GM19438 (cell line): Measurements from ENCODE around the gene EIF1.
"Not testable (repeated sequence)": the region's sequence is repeated elsewhere in the genome, so short reads cannot be mapped to it uniquely, and the experiment has no call there.

Experiments
- ATAC-seq: cut with Tn5 transposase; IDR thresholded peaks from one replicate; pipeline ENCODE4 v1.9.1; 2021; ENCODE audit warnings: low read depth; ENCODE audit not compliant: unreplicated experiment

EIF1 gene

GRCh38 chr17:41695134-41695661 is 6.5 kb downstream of the EIF1 start:
- ATAC-seq, result no peak

- no peak for ATAC-seq
Observed at GRCh38 chr17:41695954-41696757, 7.5 kb downstream of the EIF1 start.

GRCh38 chr17:41697122-41697962 is 8.7 kb downstream of the EIF1 start:
- ATAC-seq, result no peak

GRCh38 chr17:41700843-41701242 is 12.2 kb downstream of the EIF1 start:
- ATAC-seq, result not testable (repeated sequence)

- no peak for ATAC-seq
Observed at GRCh38 chr17:41702712-41703111, 14.0 kb downstream of the EIF1 start.

GRCh38 chr17:41705271-41705991 is 16.7 kb downstream of the EIF1 start:
- no peak for ATAC-seq

- no peak for ATAC-seq
Observed at GRCh38 chr17:41707803-41708669, 19.4 kb downstream of the EIF1 start.

- no peak for ATAC-seq
Observed at GRCh38 chr17:41710472-41711090, 21.9 kb downstream of the EIF1 start.

- ATAC-seq, result no peak
Observed at GRCh38 chr17:41711669-41712400, 23.1 kb downstream of the EIF1 start, which contains the start of gene GAST. Gene GAST, plus strand, starts transcription at chr17:41712331. Its CDS starts 3,106 bp downstream, at chr17:41715437.

- ATAC-seq, result no peak
Observed at GRCh38 chr17:41717408-41718286, 29.0 kb downstream of the EIF1 start.

- ATAC-seq, result no peak
Observed at GRCh38 chr17:41718287-41718645, 29.6 kb downstream of the EIF1 start.

GRCh38 chr17:41722231-41722630 is 33.5 kb downstream of the EIF1 start:
- ATAC-seq, result no peak

GRCh38 chr17:41723801-41724475 is 35.3 kb downstream of the EIF1 start:
- ATAC-seq, result no peak

- ATAC-seq, result no peak
Observed at GRCh38 chr17:41724476-41725050, 35.9 kb downstream of the EIF1 start.

GRCh38 chr17:41725134-41725533 is 36.4 kb downstream of the EIF1 start:
- no peak for ATAC-seq

- ATAC-seq, result no peak
Observed at GRCh38 chr17:41728056-41728455, 39.4 kb downstream of the EIF1 start.

- ATAC-seq, result no peak
Observed at GRCh38 chr17:41730479-41730878, 41.8 kb downstream of the EIF1 start.
